ENCODE measurements around the gene TMEM143. TPM values are rescaled to one million over a fixed set of nuclear protein-coding genes. Genes with fewer than 3 reads are reported as not detected.

Gene TMEM143
- polyA plus RNA-seq, 3 donors, result 1.7 to 11.9 (median 2.1) TPM

- Histone ChIP-seq H3K27me3 (ENCODE audit: control insufficient read depth in 2 of 2, insufficient read depth in 2 of 2, low read length in 2 of 2) (no peaks in the 10 kb centered on the region), H3K4me1 (ENCODE audit: control insufficient read depth in 1 of 2, insufficient read depth in 2 of 2, low read length in 2 of 2) (peaks cover 3 to 12% of the 10 kb centered on the region in 2 donors), H3K9ac (ENCODE audit: insufficient read depth, low read length, poor library complexity, severe bottlenecking) (no peak overlapping the region), H3K27ac (ENCODE audit: low read depth in 1 of 2, low read length in 2 of 2) (no peak overlapping the region), H3K9me3 (replicated peaks in 1 of 2; ENCODE audit: control insufficient read depth in 1 of 2, insufficient read depth in 1 of 2, low read length in 2 of 2) (no peaks in the 10 kb centered on the region), H3K4me2 (replicated peaks; ENCODE audit: extremely low read depth, low read length, poor library complexity, severe bottlenecking) (no peak overlapping the region), H3K79me2 (ENCODE audit: insufficient read depth, low read length) (no peaks in the 10 kb centered on the region), H4K20me1 (ENCODE audit: insufficient read depth, low read length) (no peaks in the 10 kb centered on the region), H2AFZ (ENCODE audit: insufficient read depth, low read depth, low read length, poor library complexity, severe bottlenecking) (no peak overlapping the region), H3K36me3 (replicated peaks in 1 of 2; ENCODE audit: control insufficient read depth in 1 of 2, insufficient read depth in 2 of 2, low read length in 2 of 2) (no peaks in the 10 kb centered on the region), H3K4me3 (replicated peaks in 1 of 3; ENCODE audit: low read depth in 2 of 3, low read length in 3 of 3) (no peak overlapping the region)
- Mint-ChIP-seq H3K36me3 (peaks cover 9 to 16% of the 10 kb centered on the region in 2 donors), H3K9me3 (peaks cover 0 to 2% (median 0%) of the 10 kb centered on the region in 7 donors), H3K4me1 (peaks cover 7% of the 10 kb centered on the region), H3K4me3 (no peak overlapping the region), H3K27me3 (ENCODE audit: low read depth in 3 of 3) (peaks cover 0 to 1% (median 1%) of the 10 kb centered on the region in 3 donors), H3K27ac (peak overlapping the region in 3 of 7 donors; percentile 18 to 62 (median 35))
- TF ChIP-seq CTCF (IDR thresholded peaks at IDR 0.05), result no peak
- no peak for DNase-seq
- 90% methylated on average over 20 of the region's 20 CpGs for WGBS (ENCODE audit: insufficient coverage)
- intact Hi-C loops (cut with micrococcal nuclease), result loop anchor here in 1 of 2 donors (5.0 kb wide), 1 partner anchor 35 kb away; no protein-coding TSS in a partner anchor
Measured at GRCh38 chr19:48342414-48342738, 21.4 kb downstream of the TMEM143 start.

- DNase-seq, result no peak
- Mint-ChIP-seq H3K4me1 (peaks cover 7% of the 10 kb centered on the region), H3K36me3 (peaks cover 9 to 14% of the 10 kb centered on the region in 2 donors), H3K4me3 (no peak overlapping the region), H3K27me3 (ENCODE audit: low read depth in 3 of 3) (peaks cover 0 to 3% (median 1%) of the 10 kb centered on the region in 3 donors), H3K27ac (no peak overlapping the region), H3K9me3 (peaks cover 0 to 2% (median 0%) of the 10 kb centered on the region in 7 donors)
- Histone ChIP-seq H2AFZ (ENCODE audit: insufficient read depth, low read depth, low read length, poor library complexity, severe bottlenecking) (no peak overlapping the region), H3K4me2 (replicated peaks; ENCODE audit: extremely low read depth, low read length, poor library complexity, severe bottlenecking) (no peak overlapping the region), H3K9ac (ENCODE audit: insufficient read depth, low read length, poor library complexity, severe bottlenecking) (no peak overlapping the region), H3K4me3 (replicated peaks in 1 of 3; ENCODE audit: low read depth in 2 of 3, low read length in 3 of 3) (no peak overlapping the region), H3K79me2 (ENCODE audit: insufficient read depth, low read length) (no peaks in the 10 kb centered on the region), H3K27me3 (ENCODE audit: control insufficient read depth in 2 of 2, insufficient read depth in 2 of 2, low read length in 2 of 2) (no peaks in the 10 kb centered on the region), H4K20me1 (ENCODE audit: insufficient read depth, low read length) (no peaks in the 10 kb centered on the region), H3K9me3 (replicated peaks in 1 of 2; ENCODE audit: control insufficient read depth in 1 of 2, insufficient read depth in 1 of 2, low read length in 2 of 2) (no peaks in the 10 kb centered on the region), H3K4me1 (ENCODE audit: control insufficient read depth in 1 of 2, insufficient read depth in 2 of 2, low read length in 2 of 2) (peaks cover 3 to 12% of the 10 kb centered on the region in 2 donors), H3K27ac (ENCODE audit: low read depth in 1 of 2, low read length in 2 of 2) (no peak overlapping the region), H3K36me3 (replicated peaks in 1 of 2; ENCODE audit: control insufficient read depth in 1 of 2, insufficient read depth in 2 of 2, low read length in 2 of 2) (no peaks in the 10 kb centered on the region)
- intact Hi-C loops (cut with micrococcal nuclease), result loop anchor here in 1 of 2 donors (5.0 kb wide), 1 partner anchor 34 kb away; no protein-coding TSS in a partner anchor
- no peak for TF ChIP-seq CTCF (IDR thresholded peaks at IDR 0.05)
- 92% methylated on average over 9 of the region's 10 CpGs for WGBS (ENCODE audit: insufficient coverage)
Measured at GRCh38 chr19:48341515-48342413, 22.0 kb downstream of the TMEM143 start.

All from CD14-positive monocyte (primary cell).